ENCODE data around the gene NBPF1. TPM values are rescaled to one million over a fixed set of nuclear protein-coding genes. Genes with fewer than 3 reads are reported as not detected.
"Not testable (repeated sequence)": the region's sequence is repeated elsewhere in the genome, so short reads cannot be mapped to it uniquely, and the experiment has no call there.

Gene NBPF1
- total and polyA plus RNA-seq, 2 experiments from 2014 or later = 18.6 to 21.2 TPM

GRCh38 chr1:16648756-16649155 is 35.4 kb upstream of the NBPF1 start:
- H3K27ac ChIP-seq; H3K9me3 ChIP-seq (ENCODE audit: low read depth); H3K27me3 ChIP-seq (replicated peaks; ENCODE audit: insufficient read depth); H4K20me1 ChIP-seq (ENCODE audit: insufficient read depth); DNase-seq; H3K4me3 ChIP-seq; H3K9me2 ChIP-seq (ENCODE audit: insufficient read depth); H3K79me2 ChIP-seq (ENCODE audit: insufficient read depth); H3F3A ChIP-seq (ENCODE audit: insufficient read depth); H3K4me2 ChIP-seq (ENCODE audit: unreplicated experiment); H3K9ac ChIP-seq; H3K36me3 ChIP-seq (ENCODE audit: low read depth); H3K4me1 ChIP-seq (ENCODE audit: insufficient read depth); in situ Hi-C loops (cut with MboI); H2AFZ ChIP-seq: not testable (repeated sequence)
- WGBS, 2 experiments (ENCODE audit: low coverage in 1 of 2, low lambda C conversion rate in 2 of 2, missing lambda C conversion rate in 2 of 2) = 80 to 100% methylated on average over 1 to 2 of the region's 8 CpGs

- DNase-seq; H3F3A ChIP-seq (ENCODE audit: insufficient read depth); in situ Hi-C loops (cut with MboI); H3K27me3 ChIP-seq (replicated peaks; ENCODE audit: insufficient read depth); H3K9me2 ChIP-seq (ENCODE audit: insufficient read depth); H3K4me2 ChIP-seq (ENCODE audit: unreplicated experiment); H3K4me1 ChIP-seq (ENCODE audit: insufficient read depth); H4K20me1 ChIP-seq (ENCODE audit: insufficient read depth); H2AFZ ChIP-seq; H3K9ac ChIP-seq; H3K36me3 ChIP-seq (ENCODE audit: low read depth); H3K9me3 ChIP-seq (ENCODE audit: low read depth); H3K4me3 ChIP-seq; H3K27ac ChIP-seq: not testable (repeated sequence)
- peaks cover 12% of the 10 kb centered on the region for H3K79me2 ChIP-seq (ENCODE audit: insufficient read depth)
- WGBS, 2 experiments (ENCODE audit: low coverage in 1 of 2, low lambda C conversion rate in 2 of 2, missing lambda C conversion rate in 2 of 2) = 46 to 48% methylated on average over 13 of the region's 32 CpGs
Observed at GRCh38 chr1:16648250-16648649, 34.9 kb upstream of the NBPF1 start.

GRCh38 chr1:16647179-16648176 is 34.1 kb upstream of the NBPF1 start:
- H3K27me3 ChIP-seq (replicated peaks; ENCODE audit: insufficient read depth); H3K27ac ChIP-seq; H3K4me3 ChIP-seq; H3K4me2 ChIP-seq (ENCODE audit: unreplicated experiment); H3K9me2 ChIP-seq (ENCODE audit: insufficient read depth); H4K20me1 ChIP-seq (ENCODE audit: insufficient read depth); H3K36me3 ChIP-seq (ENCODE audit: low read depth); DNase-seq; H3K9ac ChIP-seq; in situ Hi-C loops (cut with MboI); H3F3A ChIP-seq (ENCODE audit: insufficient read depth); H3K9me3 ChIP-seq (ENCODE audit: low read depth); H2AFZ ChIP-seq; H3K4me1 ChIP-seq (ENCODE audit: insufficient read depth): not testable (repeated sequence)
- TF ChIP-seq EZH2 (IDR thresholded peaks at IDR 0.05; ENCODE audit: insufficient read depth, poor library complexity, severe bottlenecking) = peak; percentile 27
- peaks cover 18% of the 10 kb centered on the region for H3K79me2 ChIP-seq (ENCODE audit: insufficient read depth)
- 7 to 9% methylated on average over 44 to 47 of the region's 84 CpGs for WGBS, 2 experiments (ENCODE audit: low coverage in 1 of 2, low lambda C conversion rate in 2 of 2, missing lambda C conversion rate in 2 of 2)

- H4K20me1 ChIP-seq (ENCODE audit: insufficient read depth); H3K36me3 ChIP-seq (ENCODE audit: low read depth); DNase-seq; H3K4me2 ChIP-seq (ENCODE audit: unreplicated experiment); H3K27me3 ChIP-seq (replicated peaks; ENCODE audit: insufficient read depth); H3K9me2 ChIP-seq (ENCODE audit: insufficient read depth); H3K4me3 ChIP-seq; H3K9ac ChIP-seq; H3F3A ChIP-seq (ENCODE audit: insufficient read depth); H2AFZ ChIP-seq; H3K9me3 ChIP-seq (ENCODE audit: low read depth); H3K27ac ChIP-seq; H3K4me1 ChIP-seq (ENCODE audit: insufficient read depth); in situ Hi-C loops (cut with MboI): not testable (repeated sequence)
- peaks cover 24% of the 10 kb centered on the region for H3K79me2 ChIP-seq (ENCODE audit: insufficient read depth)
- WGBS, 2 experiments (ENCODE audit: low coverage in 1 of 2, low lambda C conversion rate in 2 of 2, missing lambda C conversion rate in 2 of 2) = 86 to 90% methylated on average over 11 to 16 of the region's 17 CpGs
Observed at GRCh38 chr1:16646716-16647115, 33.4 kb upstream of the NBPF1 start.

- H3F3A ChIP-seq (ENCODE audit: insufficient read depth); DNase-seq; H3K9me2 ChIP-seq (ENCODE audit: insufficient read depth); H3K4me1 ChIP-seq (ENCODE audit: insufficient read depth); H4K20me1 ChIP-seq (ENCODE audit: insufficient read depth); H3K4me2 ChIP-seq (ENCODE audit: unreplicated experiment); H3K27ac ChIP-seq; in situ Hi-C loops (cut with MboI); H3K4me3 ChIP-seq; H2AFZ ChIP-seq; H3K9ac ChIP-seq; H3K9me3 ChIP-seq (ENCODE audit: low read depth); H3K36me3 ChIP-seq (ENCODE audit: low read depth); H3K27me3 ChIP-seq (replicated peaks; ENCODE audit: insufficient read depth): not testable (repeated sequence)
- peaks cover 30% of the 10 kb centered on the region for H3K79me2 ChIP-seq (ENCODE audit: insufficient read depth)
- WGBS, 2 experiments (ENCODE audit: low coverage in 1 of 2, low lambda C conversion rate in 2 of 2, missing lambda C conversion rate in 2 of 2) = 90 to 92% methylated on average over 15 of the region's 15 CpGs
Observed at GRCh38 chr1:16646061-16646664, 32.8 kb upstream of the NBPF1 start.

- H3K9me3 ChIP-seq (ENCODE audit: low read depth); H4K20me1 ChIP-seq (ENCODE audit: insufficient read depth); DNase-seq; H3K9me2 ChIP-seq (ENCODE audit: insufficient read depth); H3K27me3 ChIP-seq (replicated peaks; ENCODE audit: insufficient read depth); in situ Hi-C loops (cut with MboI); H3K27ac ChIP-seq; H3K36me3 ChIP-seq (ENCODE audit: low read depth); H3K4me1 ChIP-seq (ENCODE audit: insufficient read depth); H3F3A ChIP-seq (ENCODE audit: insufficient read depth): not testable (repeated sequence)
- H3K79me2 ChIP-seq (ENCODE audit: insufficient read depth) = peaks cover 37% of the 10 kb centered on the region
- peak overlapping the region; percentile 89 for H2AFZ ChIP-seq
- H3K9ac ChIP-seq = peak overlapping the region; percentile 85
- peak overlapping the region; percentile 81 for H3K4me3 ChIP-seq
- peak overlapping the region; percentile 84 for H3K4me2 ChIP-seq (ENCODE audit: unreplicated experiment)
- 95 to 97% methylated on average over 7 of the region's 7 CpGs for WGBS, 2 experiments (ENCODE audit: low coverage in 1 of 2, low lambda C conversion rate in 2 of 2, missing lambda C conversion rate in 2 of 2)
Observed at GRCh38 chr1:16645271-16646060, 32.1 kb upstream of the NBPF1 start.
